Astrocyte of the cerebellum (primary cell): ENCODE data around the gene NAA80.
A peak's percentile ranks its signal among the peaks of the same experiment; 100 is the strongest.
"Not testable (repeated sequence)": the region's sequence is repeated elsewhere in the genome, so short reads cannot be mapped to it uniquely, and the experiment has no call there.

ENCODE experiments used
- DNase-seq: peaks from one replicate; pipeline ENCODE4 v3.0.0-alpha.2; 2011; ENCODE audit warnings: low read depth
- H3K4me3 ChIP-seq: 2 replicates; pipeline ENCODE4 v1.5.1; 2011; ENCODE audit warnings: mild to moderate bottlenecking, low read depth, low read length, moderate library complexity
- CTCF ChIP-seq: IDR thresholded peaks from 2 replicates; pipeline ENCODE4 v1.5.1; 2012; ENCODE audit warnings: low read length, low read depth, moderate library complexity, mild to moderate bottlenecking; ENCODE audit errors: missing control alignments
- in situ Hi-C: cut with HindIII; loops from 2 replicates; pipeline ENCODE4 v1.10.0; 2017; ENCODE audit warnings: low sequenced_read_pairs

Gene NAA80

GRCh38 chr3:50266017-50266416, 33.2 kb downstream of the NAA80 start:
- in situ Hi-C loops, result no loop called here
- no peak for TF ChIP-seq CTCF
- no peak for DNase-seq
- no peak overlapping the region for H3K4me3 ChIP-seq

GRCh38 chr3:50265571-50265970, 33.6 kb downstream of the NAA80 start:
- TF ChIP-seq CTCF, result no peak
- H3K4me3 ChIP-seq, result no peak overlapping the region
- DNase-seq, result no peak
- in situ Hi-C loops, result no loop called here

GRCh38 chr3:50264964-50265485, 34.2 kb downstream of the NAA80 start:
- no peak overlapping the region for H3K4me3 ChIP-seq
- no peak for DNase-seq
- in situ Hi-C loops, result no loop called here
- no peak for TF ChIP-seq CTCF

- DNase-seq, result peak; percentile 93
- in situ Hi-C loops, result no loop called here
- H3K4me3 ChIP-seq, result no peak overlapping the region
- TF ChIP-seq CTCF, result no peak
Measured at GRCh38 chr3:50264383-50264963, 34.7 kb downstream of the NAA80 start.

GRCh38 chr3:50263478-50264382, 35.5 kb downstream of the NAA80 start:
- H3K4me3 ChIP-seq, result no peak overlapping the region
- TF ChIP-seq CTCF, result no peak
- in situ Hi-C loops, result no loop called here
- DNase-seq, result no peak

- no peak for DNase-seq
- TF ChIP-seq CTCF, result no peak
- no peak overlapping the region for H3K4me3 ChIP-seq
- in situ Hi-C loops, result no loop called here
Measured at GRCh38 chr3:50262778-50263177, 36.4 kb downstream of the NAA80 start.

GRCh38 chr3:50262200-50262599, 37.0 kb downstream of the NAA80 start:
- DNase-seq, H3K4me3 ChIP-seq, in situ Hi-C loops: not testable (repeated sequence)
